ENCODE results near the gene KIT.
"Not testable (repeated sequence)": the region's sequence is repeated elsewhere in the genome, so short reads cannot be mapped to it uniquely, and the experiment has no call there.

Gene KIT

DNA sequence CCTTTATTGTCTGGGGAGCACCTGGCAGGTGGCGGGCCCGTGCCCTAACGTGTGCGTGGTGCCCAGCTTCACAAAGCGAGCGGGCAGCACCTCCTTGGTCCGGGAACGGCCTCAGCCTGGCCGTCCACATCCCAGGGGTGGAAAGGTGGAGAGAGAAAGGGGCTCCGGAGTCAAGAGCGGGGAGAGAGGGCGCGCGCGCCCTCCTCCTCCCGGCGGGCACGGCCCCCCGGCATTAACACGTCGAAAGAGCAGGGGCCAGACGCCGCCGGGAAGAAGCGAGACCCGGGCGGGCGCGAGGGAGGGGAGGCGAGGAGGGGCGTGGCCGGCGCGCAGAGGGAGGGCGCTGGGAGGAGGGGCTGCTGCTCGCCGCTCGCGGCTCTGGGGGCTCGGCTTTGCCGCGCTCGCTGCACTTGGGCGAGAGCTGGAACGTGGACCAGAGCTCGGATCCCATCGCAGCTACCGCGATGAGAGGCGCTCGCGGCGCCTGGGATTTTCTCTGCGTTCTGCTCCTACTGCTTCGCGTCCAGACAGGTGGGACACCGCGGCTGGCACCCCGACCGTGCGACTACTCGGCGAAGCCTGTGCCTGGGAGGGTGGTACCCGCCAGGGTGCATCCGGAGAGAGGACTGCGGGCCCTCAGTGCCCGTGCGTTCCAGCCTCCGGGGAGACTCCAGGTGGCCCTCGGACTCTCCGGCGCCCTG, at the start of gene KIT:
Gene KIT, plus strand, starts transcription at position 407 of the 701 bp plus-strand sequence. Its CDS starts 58 bp downstream, at position 465.
- DNase-seq = peak; percentile 97

- DNase-seq = no peak
Observed at GRCh38 chr4:54609310-54609709, 48.4 kb upstream of the KIT start.

DNA sequence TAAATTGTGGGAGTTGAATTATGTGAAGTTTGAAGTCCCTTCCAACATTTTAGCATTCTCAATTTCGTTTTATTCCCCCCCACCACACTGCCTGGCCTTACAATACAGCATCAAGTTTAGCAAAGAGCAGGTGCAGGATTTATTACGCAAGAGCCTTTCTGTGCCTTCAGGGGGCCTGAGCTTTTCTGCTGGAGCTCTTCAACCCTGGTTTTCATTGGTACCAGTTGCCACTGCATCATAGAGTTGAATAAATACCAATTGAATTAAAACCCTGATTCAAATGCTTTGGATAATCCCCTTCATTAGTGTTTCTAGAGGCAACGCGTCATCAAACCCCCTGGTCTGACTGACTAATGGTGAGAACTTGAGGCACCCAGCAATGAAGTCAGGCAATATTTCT, 43.6 kb upstream of the KIT start:
- no peak for DNase-seq

DNA sequence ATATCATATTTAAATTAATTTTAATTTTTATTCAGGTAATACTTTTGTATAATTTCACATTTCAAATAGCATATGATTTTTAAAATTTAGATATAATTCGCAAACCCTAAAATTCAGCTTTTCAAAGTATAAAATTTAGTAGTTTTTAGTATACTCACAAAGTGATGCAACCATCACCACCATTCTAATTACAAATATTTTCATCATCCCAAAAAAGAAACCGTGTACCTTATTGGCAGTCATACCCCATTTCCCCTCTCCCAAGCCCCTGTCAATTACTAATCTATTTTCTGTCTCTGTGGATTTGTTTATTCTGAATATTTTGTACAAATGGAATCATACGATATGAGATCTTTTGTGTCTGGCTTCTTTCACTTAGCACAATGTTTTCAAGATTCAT, 37.0 kb upstream of the KIT start:
- no peak for DNase-seq

DNA sequence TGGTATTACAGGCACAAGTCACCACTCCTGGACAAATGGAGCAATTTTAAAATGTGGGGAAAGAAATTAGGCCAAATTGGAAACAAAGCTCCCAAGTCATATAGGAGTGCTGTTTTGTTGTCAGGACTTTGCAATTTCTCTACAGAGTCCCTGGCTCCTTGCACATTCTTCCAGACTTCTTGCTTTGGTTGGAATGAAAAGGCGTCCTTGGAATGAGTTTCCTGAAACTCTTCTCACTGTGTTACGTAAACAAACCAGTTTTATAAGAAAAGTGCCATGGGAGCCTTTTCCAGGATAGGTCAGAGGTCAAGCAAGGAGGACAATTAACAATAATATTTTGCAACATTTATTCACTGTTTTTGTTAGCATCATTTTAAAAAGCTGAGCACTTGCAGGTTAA, 32.4 kb upstream of the KIT start:
- DNase-seq = no peak

DNA sequence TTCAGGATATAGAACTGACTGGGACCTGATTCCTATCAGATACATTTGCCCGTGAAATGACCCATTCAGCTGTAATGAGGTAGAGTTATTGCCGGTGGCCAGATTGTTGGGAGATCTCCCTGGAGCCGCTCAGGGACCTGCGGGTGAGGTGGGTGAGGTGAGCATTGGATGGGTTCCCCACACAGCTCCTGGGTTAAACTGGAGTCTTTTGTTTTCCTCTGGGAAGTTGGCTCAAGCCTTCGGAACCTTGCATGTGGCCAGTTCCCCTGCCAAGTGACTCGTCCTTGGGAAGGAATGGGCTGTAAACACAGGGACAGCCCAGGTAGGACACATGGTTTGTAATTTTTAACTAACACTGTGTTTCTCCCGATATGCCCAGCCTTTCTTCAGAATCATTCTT, 31.6 kb upstream of the KIT start:
- DNase-seq = no peak

- no peak for DNase-seq
Observed at GRCh38 chr4:54632537-54632936, 25.2 kb upstream of the KIT start.

- DNase-seq = not testable (repeated sequence)
Observed at GRCh38 chr4:54633102-54633740, 24.5 kb upstream of the KIT start.

DNA sequence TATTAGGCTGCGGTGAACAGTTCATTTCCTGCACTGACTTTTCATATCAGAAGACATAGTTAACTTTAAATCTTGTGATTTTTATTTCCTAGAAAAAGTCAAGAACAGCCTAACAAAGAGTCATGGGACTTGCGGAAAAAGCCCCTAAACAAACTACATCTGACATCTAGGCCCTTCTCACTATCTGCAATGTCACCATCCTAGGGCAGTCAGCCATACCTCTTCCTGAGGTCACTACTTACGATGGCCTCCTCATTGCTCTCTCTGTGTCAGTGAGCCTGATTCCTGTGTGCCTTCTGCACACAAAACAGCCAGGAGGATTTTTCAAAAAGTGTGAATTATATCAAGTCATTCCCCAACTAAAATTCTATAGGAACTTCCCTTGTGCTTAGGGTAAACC, 22.4 kb upstream of the KIT start:
- DNase-seq = no peak

DNA sequence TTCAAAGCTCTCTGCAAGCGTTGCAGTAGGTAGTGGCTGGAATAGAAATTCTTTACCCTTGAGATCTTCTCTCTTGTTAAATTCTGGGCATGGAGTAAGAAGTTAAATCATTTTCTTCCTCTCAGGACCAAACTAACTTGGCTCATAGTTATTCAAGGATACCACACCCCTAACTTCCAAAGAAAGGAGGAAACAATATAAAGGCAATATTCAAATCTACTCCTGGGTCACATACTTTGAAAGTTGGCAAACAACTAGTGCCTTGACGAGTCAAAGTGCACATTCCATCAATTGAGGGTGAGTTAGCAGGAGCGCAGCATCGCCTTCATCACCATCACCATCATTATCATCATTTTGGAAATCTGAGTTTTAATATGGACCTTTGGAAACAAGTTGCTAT, 20.4 kb upstream of the KIT start:
- DNase-seq = no peak

DNA sequence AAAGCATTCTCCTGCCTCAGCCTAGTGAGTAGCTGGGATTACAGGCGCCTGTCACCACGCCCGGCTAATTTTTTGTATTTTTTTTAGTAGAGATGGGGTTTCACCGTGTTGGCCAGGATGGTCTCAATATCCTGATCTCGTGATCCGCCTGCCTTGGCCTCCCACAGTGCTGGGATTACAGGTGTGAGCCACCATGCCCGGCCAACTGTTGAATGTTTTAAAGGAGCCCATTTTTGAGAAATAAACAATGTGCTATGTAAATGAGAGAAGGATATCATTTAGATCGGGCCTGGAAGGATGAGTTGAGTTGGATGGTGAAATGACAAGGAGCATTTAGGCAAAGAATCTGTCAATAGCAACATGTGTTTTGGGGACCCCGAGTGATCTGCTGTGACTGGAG, 16.7 kb upstream of the KIT start:
- DNase-seq = not testable (repeated sequence)

DNA sequence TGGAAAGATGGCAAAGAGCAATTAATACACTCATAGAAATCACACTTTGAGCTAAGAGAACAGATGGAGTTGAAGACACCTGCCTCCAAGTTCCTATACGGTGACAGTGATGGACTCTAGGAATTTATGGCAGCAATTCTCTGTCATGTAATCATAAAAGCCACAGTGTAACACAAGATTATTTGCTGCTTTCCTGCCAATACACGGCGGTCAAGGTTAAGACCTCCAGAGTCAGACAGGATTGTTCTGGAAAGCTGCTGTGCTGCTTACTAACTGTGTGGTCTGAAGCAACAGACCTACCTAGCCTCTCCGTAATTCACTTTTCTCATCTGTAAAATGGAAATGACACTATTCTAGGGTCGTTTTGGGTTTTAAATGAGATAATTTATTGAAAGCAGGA, 14.6 kb upstream of the KIT start:
- no peak for DNase-seq

DNA sequence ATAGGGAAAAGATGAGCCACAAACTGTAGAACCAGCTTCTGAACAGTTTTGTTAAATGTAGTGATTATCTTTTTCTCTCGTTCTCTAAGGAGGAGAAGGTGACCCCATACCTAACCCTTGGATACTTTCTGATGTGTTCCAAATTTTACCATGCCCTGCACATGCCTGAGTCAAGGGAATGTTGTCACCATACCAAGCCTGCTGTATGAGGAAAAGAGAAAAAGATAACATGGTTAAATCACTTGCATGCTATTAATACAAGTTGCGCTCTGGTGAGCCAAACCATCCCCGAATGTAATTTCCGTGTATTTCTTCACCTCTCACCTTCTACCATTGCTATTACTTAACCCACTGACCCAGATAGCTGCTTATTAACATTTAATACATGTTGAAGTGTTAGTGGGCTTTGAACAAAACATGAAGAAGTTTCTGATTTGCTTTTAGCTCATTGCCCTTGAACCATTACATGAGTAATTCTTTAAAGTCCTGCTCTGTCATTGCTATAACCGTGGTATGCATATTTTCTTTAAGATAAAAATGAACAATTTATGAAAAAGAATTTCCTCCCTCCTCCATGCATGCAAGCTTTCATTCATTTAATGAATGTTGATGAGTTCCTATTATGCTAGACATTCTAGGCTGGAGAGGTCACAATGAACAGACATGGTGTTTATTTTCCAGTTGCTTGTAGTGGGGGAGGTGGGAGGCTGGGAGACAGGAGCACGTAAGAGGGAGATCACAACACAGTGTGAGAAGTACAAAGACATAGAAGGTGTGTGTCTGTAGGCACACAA, 13.6 kb upstream of the KIT start:
- DNase-seq = no peak

DNA sequence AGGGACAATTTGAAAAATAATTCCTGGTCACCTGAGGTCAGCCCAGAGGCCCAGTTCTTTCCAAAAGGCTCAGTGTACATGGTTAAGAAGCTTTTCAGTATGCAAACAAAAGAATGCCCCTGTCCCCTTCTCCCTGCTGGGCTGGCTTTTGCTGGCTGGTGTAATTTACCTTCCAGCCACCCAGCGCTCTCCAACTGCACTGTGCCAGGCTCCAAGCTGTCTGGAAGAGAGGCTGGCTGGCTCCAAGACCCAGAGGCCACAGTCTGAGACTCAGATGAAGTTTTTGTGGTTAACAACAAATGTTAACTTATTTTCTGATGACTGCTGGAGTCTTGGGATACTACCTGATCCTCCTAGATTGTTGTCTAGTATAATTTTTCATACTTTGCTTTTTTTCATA, 11.9 kb upstream of the KIT start:
- no peak for DNase-seq

GRCh38 chr4:54647070-54647469, 10.7 kb upstream of the KIT start:
- no peak for DNase-seq

GRCh38 chr4:54651050-54651449, 6.7 kb upstream of the KIT start:
- DNase-seq = no peak

DNA sequence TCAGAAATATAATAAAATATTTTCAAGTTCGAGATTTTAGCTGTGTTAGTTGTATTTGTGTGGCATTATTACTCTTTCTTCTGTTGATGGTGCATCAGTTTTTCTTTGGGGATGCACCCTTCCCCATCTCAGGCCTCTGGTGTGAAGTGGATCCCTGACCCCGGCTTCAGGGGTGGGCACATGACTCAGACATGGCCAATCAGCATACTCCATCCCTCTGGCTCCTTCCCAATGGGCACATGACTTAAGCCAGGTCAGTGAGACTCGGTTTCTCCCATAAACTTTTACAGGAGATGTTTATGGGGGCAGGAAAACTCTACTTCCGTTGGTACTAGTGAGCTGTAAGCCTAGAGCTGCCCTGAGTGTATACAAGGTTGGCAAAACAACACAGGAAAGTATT, 3.0 kb upstream of the KIT start:
- no peak for DNase-seq

- no peak for DNase-seq
Observed at GRCh38 chr4:54657185-54657550, 589 bp upstream of the KIT start.

DNA sequence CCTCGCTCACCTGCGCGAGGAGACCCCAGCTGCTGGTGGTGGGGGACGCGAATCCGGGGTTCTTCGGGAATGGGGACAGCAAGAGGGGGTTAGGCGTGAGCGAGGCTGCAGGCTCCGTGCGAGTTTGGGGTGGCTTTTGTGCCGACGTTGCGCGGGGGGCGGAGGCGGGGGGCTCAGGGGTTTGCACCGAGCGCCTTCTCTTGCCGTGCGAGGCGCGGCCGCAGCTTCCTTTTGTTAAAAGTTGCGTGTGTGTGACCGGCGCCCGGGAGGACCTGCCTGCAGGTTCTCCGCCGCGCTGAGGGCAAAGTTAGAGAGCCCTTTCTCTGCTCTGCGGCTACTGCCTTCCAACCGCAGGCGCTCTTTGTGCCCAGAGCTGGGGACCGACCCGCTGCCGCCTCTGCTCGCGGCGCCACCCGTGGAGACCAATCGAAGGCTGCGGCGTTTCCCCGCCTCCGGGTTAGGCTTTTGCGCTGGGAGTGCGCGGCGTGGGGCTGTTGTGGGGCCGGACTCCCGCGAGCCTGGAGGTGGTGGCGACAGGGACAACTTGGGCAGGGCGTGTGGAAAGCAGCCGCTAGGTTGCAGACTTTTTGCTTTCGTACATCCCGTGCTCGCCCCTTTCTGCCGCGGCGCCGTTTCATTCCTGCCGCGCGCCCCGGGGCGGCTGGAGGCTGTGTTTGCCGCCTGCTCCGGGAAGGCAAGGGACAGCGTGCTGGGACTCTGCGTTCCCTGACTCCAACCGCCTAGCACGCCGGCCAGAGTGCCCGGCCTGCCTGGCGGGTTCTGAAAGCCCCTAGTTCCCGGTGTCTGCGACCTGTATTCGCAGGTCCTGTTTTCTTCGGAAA, 716 bp downstream of the KIT start:
- peak; percentile 83 to 94 for DNase-seq

DNA sequence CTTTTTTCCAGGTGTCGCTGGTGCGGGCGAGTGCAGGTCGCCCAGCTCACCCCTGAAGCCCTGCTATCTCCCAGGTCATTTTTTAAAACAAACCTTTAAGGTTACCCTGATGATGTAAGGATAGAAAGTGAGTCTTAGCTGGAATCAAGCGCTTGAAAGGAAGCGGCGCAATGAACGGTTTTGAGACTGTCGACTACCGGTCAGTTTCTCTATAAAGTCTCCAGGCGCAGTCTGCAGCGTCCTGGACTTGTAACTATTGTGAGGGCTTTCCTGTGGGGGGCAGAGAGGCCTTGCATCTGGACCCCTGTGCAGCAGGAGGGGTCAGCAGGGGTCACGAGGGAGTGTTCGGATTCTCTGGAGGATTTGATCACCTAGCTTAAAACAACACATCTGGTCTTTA, 1.6 kb downstream of the KIT start:
- peak; percentile 73 to 78 for DNase-seq

GRCh38 chr4:54659749-54660535, 2.2 kb downstream of the KIT start:
- DNase-seq = peak; percentile 73 to 76

GRCh38 chr4:54660591-54660990, 2.8 kb downstream of the KIT start:
- DNase-seq = no peak
